Activated CD4-positive, alpha-beta T cell treated with anti-CD3 and anti-CD28 coated beads, Interleukin-2, amount 50 U/mL, for 48 hours (primary cell): Measurements from ENCODE around the gene RAPGEF4.

Source experiments
- DNase-seq, 2 experiments: peaks; one replicate each; pipeline ENCODE4 v3.0.0-alpha.2; 2020

Gene RAPGEF4

GRCh38 chr2:172735582-172736423, at the start of gene RAPGEF4:
RAPGEF4 (plus strand) TSS chr2:172735845; CDS start chr2:172735984, 139 bp downstream.
- peak in 1 of 2 experiments; percentile 6 for DNase-seq

- DNase-seq: peak; percentile 39 to 51
These were observed 42.6 kb upstream of the RAPGEF4 start for GRCh38 chr2:172693037-172693436.

GRCh38 chr2:172693529-172694455, 41.9 kb upstream of the RAPGEF4 start:
- no peak for DNase-seq

- no peak for DNase-seq
These were observed 38.3 kb upstream of the RAPGEF4 start for GRCh38 chr2:172697296-172697695.

- peak; percentile 16 to 27 for DNase-seq
These were observed 37.4 kb upstream of the RAPGEF4 start for GRCh38 chr2:172698041-172698863.

GRCh38 chr2:172701250-172701649, 34.4 kb upstream of the RAPGEF4 start:
- no peak for DNase-seq

- no peak for DNase-seq
These were observed 33.2 kb upstream of the RAPGEF4 start for GRCh38 chr2:172702451-172702850.

GRCh38 chr2:172704072-172704936, 31.3 kb upstream of the RAPGEF4 start:
- no peak for DNase-seq

- no peak for DNase-seq
These were observed 30.3 kb upstream of the RAPGEF4 start for GRCh38 chr2:172705352-172705751.

- DNase-seq: no peak
These were observed 27.4 kb upstream of the RAPGEF4 start for GRCh38 chr2:172708247-172708646.

GRCh38 chr2:172709566-172710291, 25.9 kb upstream of the RAPGEF4 start:
- no peak for DNase-seq

- DNase-seq: peak; percentile 38 to 55
These were observed 25.0 kb upstream of the RAPGEF4 start for GRCh38 chr2:172710584-172711047.

GRCh38 chr2:172711110-172711509, 24.5 kb upstream of the RAPGEF4 start:
- DNase-seq: no peak

- no peak for DNase-seq
These were observed 23.4 kb upstream of the RAPGEF4 start for GRCh38 chr2:172712251-172712650.

GRCh38 chr2:172713365-172713875, 22.2 kb upstream of the RAPGEF4 start:
- DNase-seq: no peak

GRCh38 chr2:172722481-172722880, 13.2 kb upstream of the RAPGEF4 start:
- DNase-seq: no peak

GRCh38 chr2:172723286-172723685, 12.4 kb upstream of the RAPGEF4 start:
- DNase-seq: no peak

GRCh38 chr2:172724724-172725123, 10.9 kb upstream of the RAPGEF4 start:
- DNase-seq: no peak

GRCh38 chr2:172725284-172725683, 10.4 kb upstream of the RAPGEF4 start:
- no peak for DNase-seq

- DNase-seq: no peak
These were observed 9.9 kb upstream of the RAPGEF4 start for GRCh38 chr2:172725746-172726145.
